Measurements from ENCODE around the gene XPOT.
"Not testable (repeated sequence)": the region's sequence is repeated elsewhere in the genome, so short reads cannot be mapped to it uniquely, and the experiment has no call there.

The XPOT gene, protein sequence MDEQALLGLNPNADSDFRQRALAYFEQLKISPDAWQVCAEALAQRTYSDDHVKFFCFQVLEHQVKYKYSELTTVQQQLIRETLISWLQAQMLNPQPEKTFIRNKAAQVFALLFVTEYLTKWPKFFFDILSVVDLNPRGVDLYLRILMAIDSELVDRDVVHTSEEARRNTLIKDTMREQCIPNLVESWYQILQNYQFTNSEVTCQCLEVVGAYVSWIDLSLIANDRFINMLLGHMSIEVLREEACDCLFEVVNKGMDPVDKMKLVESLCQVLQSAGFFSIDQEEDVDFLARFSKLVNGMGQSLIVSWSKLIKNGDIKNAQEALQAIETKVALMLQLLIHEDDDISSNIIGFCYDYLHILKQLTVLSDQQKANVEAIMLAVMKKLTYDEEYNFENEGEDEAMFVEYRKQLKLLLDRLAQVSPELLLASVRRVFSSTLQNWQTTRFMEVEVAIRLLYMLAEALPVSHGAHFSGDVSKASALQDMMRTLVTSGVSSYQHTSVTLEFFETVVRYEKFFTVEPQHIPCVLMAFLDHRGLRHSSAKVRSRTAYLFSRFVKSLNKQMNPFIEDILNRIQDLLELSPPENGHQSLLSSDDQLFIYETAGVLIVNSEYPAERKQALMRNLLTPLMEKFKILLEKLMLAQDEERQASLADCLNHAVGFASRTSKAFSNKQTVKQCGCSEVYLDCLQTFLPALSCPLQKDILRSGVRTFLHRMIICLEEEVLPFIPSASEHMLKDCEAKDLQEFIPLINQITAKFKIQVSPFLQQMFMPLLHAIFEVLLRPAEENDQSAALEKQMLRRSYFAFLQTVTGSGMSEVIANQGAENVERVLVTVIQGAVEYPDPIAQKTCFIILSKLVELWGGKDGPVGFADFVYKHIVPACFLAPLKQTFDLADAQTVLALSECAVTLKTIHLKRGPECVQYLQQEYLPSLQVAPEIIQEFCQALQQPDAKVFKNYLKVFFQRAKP

DNA sequence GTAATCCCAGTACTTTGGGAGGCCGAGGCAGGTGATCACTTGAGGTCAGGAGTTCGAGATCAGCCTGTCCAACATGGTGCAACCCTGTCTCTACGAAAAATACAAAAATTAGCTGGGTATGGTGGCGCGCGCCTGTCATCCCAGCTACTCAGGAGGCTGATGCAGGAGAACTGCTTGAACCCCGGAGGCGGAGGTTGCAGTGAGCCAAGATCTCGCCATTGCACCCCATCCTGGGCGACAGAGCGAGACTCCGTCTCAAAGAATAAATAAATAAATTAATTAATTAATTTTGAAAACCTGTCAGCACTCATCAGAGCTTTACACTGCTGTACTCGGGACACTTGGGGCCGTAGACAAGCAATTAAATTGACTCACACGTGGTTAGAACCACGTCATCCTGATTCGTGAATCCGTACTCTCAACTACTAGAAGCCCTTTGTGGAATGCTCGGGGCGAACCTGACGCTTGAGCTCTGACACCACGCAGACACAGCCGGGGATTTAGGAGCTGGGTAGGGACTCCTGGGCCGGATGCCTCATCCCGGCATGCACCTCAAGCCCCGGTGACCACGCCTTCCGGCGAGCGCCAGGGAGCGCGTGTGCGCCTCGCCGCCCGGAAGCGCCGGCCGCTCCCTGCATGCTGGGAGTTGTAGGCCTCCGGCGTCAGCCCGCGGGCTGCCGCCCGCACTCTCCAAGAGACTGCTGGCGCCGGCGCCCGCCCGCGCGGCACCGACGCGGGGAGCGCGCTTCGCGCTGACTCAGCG is at the start of gene XPOT:
Gene XPOT (plus strand): TSS at position 686 of the 763 bp plus-strand sequence. CDS start 5,644 bp downstream, outside the sequence.
- peak; percentile 100 for DNase-seq

DNA sequence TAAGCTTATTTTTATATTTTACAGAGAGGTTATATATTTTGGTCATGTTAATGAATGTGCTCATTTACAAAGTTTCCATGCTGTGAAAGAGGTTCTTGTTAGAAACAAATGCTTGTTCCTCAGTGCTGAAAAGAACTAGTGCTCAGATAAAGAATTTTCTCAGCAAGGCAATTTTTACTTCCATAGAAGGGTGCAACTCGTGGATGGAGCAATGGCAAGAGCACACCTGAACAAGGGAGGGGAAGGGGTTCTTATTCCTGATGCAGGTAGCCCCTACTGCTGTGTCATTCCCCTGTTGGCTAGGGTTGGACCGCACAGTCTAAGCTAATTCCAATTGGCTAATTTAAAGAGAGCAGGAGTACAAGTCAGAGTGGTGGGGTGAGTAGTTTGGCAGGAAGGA is 48.0 kb upstream of the XPOT start:
- not testable (repeated sequence) for DNase-seq

DNA sequence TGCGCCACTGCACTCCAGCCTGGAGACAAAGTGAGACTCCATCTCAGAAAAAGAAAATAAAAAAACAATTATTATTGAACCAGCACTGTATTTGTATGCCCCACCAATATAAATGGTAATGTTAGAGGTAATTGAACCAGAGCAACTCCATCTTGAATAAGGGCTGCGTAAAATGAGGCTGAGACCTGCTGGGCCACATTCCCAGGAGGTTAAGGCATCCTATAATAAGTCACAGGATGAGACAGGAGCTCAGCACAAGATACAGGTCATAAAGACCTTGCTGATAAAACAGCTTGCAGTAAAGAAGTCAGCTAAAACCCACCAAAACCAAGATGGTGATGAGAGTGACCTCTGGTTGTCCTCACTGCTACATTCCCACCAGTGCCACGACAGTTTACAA is 43.0 kb upstream of the XPOT start:
- DNase-seq = not testable (repeated sequence)

DNA sequence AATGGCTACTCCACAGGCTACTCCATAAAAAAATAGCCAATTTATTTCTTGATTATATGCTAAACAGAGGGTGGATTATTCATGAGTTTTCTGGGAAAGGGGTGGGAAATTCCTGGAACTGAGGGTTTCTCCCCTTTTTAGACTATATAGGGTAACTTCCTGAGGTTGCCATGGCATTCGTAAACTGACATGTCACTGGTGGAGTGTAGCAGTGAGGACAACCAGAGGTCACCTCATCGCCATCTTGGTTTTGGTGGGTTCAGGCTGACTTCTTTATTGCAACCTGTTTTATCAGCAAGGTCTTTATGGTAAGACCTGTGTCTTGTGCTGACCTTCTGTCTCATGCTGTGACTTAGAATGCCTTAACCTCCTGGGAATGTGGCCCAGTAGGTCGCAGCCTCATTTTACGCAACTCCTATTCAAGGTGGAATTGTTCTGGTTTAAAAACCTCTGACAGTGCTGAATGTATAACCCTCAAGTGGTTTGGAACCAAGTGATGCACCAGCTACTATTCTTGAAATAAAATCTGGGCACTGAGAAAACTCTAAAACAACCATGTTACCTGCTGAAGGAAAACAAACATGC is 41.4 kb upstream of the XPOT start:
- no peak for DNase-seq

DNA sequence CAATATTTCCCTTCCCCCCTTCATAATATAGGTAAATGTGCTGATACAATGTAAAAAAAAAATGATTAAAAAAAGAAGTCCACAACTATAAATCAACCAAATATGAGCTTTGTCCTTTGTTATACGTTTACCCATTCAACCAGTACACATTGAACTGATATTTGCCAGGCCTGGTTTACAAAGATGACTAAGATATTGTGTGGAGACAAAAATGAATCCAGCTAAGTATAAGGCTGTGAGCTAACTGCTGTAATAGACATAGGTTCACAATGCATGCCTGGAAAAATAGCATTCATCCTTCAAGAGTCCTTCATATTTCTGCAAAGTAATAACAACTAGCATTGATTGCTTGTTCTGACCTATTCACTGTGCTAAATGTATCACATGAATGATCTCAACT is 20.5 kb upstream of the XPOT start:
- DNase-seq = no peak

DNA sequence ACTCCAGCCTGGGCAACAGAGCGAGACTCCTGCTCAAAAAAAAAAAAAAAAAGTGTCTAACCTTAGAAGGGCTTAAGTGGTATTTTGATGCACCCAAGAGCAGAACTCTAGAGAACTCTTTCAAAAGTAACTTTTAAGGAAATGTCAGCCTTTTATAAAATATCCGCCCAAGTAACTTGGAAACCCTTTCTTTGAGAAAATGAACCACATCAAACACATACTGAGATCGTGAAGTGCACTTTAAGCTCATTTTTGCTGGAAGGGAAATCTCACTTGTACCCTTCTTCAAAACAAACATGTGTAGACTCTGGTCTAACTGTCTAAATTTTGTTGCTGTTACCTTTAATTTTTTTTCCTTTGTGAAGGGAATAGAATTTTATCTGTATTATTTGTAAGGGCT is 19.2 kb upstream of the XPOT start:
- no peak for DNase-seq

DNA sequence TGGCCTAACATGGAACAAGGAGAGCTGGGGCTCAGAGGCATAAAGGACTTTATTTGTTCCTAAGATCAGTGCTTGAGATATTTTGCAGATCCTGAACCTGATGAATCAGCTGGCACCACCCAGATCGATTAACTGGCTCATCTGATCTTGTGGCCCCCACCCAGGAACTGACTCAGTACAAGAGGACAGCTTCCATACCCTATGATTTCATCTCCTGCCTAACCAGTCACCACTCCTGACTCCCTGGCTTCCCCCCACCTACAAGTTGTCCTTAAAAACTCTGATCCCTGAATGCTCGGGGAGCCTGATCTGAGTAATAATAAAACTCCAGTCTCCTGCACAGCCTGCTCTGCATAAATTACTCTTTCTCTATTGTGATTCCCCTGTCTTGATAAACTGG is 18.7 kb upstream of the XPOT start:
- peak; percentile 90 for DNase-seq

DNA sequence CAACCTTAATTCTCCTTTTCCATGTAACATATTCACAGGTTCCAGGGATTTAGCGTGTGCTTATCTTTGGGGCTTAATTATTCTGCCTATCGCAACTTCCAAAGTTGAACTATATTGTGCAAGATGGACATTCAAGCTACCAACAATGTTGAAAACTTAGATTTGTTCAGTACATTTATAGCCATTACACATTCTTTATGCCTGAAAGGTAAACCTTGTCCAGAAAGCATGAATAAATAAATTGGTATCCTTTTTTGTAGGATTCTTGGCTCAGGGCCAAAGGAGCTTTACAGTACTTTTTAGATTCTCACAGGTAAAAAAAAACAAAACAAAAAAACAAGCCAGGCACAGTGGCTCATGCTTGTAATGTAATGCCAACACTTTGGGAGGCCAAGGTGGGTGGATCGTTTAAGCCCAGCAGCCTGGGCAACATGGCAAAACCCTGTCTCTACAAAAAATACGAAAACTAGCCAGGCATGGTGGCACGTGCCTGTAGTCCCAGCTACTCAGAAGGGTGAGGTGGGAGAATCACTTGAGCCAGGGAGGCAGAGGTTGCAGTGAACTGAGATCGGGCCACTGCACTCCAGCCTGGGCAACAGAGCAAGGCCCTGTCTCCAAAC is 16.9 kb upstream of the XPOT start:
- DNase-seq = no peak

DNA sequence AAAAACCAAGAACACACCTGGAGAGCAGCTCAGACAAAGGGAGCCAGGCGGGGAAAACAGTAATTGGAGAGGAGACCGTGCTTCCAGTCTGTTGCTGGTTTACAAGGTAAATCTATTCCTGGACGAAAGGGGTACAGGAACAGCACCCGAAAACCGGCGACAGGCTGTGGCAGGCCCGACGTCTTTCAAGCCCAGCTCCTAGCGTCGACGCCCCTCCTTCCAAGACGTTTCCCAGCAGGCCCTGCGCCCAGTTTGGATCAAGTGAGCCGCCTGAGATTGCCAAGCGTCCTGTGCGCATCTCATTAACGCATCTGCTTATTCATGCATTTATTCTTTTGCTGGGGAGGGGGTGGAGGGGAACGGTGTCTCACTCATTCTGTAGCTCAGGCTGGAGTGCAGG is 15.0 kb upstream of the XPOT start:
- no peak for DNase-seq

DNA sequence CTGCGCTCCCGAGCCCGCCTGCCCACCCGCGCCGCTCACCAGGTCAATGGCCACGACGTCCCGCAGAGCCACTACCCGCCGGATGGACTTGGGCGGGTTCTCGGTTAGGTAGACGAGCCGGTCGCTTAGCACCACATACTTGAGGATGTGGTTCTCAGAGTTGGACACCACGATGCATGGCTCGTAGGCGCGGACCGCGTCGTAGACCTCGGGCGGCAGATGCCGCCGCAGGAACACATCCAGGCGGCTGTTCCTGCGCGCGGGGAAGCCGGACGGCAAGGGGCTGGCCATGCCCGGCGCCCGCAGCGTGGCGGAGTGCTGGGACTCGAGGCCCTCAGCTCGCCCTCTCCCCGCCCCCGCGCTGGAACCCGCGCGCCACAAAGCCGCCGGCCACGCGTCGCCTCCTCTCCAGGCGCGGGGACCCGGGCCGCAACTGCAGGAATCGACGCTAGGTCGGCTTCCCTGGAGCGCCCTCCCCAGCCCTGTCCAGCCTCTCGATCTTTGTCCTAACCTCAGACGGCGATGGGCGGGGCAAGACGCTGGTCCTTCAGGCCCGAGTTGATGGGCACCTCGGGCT is 13.8 kb upstream of the XPOT start, which contains the start of gene C12orf56:
Gene C12orf56 (minus strand): TSS at position 484 of the 577 bp plus-strand sequence. CDS start 193 bp downstream, at position 291.
- DNase-seq = no peak

DNA sequence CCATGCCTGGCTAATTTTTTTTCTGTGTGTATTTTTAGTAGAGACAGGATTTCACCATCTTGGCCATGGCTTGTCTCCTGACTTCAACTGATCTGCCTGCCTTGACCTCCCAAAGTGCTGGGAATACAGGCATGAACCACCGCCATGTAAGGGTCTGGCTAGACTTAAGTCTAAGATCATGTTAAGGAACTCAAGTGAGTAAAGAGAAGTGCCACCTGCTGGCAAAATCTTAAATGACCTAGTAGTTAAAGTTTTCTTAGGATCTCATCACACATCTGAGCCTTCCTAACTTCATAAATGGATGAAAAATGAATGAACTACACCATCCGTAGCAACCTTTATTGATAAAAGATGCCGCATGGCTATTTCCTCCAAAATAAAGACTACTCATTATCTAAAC is 12.0 kb upstream of the XPOT start:
- no peak for DNase-seq

DNA sequence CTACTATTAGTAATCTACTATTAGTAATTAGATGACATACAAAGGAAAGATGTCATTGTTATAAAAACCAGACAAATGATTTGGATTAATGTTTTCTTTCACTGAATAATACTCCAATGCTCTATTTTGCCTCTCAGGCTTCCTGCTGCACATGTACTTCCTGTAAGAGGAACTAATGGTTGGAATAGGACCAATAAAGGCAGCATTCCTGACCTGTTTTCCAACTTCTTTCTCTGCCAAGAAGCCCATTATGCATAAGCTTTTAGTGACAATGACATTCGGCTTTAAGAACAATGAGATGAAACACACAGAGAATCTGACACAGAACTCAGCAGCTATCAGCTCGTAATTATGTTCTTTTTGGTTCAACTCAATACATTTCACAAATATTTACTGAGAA is 8.5 kb upstream of the XPOT start:
- DNase-seq = no peak

DNA sequence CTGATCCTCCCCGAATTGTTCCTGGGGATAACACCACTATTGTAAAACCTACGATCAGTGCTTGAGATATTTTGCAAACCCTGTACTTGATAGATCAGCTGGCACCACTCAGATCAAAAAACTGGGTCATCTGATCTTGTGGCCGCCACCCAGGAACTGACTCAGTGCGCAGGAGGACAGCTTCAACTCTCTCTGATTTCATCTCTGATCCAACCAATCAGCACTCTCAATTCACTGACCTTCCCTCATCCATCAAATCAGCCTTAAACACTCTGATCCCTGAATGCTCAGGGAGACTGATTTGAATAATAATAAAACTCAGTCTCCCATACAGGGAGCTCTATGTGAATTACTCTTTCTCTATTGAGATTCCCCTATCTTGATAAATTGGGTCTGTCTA is 4.2 kb upstream of the XPOT start:
- DNase-seq = no peak

DNA sequence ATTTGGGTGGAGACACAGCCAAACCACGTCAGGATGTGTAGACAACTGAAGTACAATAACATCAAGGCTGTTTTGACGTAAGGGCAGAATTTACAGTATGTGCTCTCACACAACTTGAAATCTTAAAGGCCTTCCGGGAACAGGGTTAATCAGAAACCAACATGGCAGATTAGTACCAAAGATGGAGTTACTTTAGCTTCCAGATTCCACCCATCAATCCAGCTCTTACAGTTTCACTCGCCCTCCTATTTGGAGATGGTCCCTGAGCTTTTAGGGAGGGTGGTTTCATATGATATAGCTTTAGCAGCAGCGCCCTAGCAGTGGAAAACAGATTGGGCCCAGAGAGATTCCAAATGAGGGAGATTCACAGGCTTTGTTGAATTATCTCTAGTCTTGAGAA is 2.0 kb upstream of the XPOT start:
- no peak for DNase-seq

DNA sequence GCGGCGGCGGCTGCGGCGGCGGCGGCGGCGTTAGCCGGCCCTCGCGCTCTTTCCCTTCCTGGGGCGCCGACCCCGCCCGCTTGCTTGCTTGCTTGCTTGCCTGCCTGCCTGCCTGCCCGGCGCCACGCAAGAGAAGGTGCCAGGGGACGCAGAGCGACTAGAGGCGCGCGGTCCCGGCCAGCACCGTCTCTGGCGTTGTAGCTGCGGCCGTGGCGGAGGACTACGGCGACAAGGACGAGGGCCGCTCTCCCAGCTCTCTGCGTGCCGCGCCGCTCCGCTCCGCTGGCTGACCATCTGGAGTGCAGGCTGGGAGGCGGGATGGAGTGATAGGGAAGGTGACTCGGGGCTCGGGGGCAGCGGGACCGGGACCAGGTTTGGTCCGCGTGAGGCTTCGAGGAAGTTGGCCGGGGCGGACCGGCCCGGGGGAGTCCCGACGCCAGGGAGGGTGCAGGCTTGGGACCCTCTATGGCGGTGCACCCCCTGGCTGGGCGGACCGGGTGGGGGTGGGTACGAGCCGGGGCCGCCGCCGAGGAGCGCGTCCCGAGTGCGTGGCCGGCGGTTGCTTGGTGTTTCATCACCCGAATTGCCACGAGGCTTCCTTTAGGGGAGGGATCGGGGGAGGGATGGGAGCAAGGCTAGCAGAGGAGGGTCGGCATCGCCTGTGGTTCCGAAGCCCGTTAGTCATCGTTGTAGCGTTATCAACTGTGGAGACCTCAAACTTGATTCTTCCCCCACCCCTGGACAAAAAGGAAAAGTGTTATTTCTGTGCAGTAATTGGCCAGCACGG is 471 bp downstream of the XPOT start:
- peak; percentile 99 for DNase-seq

DNA sequence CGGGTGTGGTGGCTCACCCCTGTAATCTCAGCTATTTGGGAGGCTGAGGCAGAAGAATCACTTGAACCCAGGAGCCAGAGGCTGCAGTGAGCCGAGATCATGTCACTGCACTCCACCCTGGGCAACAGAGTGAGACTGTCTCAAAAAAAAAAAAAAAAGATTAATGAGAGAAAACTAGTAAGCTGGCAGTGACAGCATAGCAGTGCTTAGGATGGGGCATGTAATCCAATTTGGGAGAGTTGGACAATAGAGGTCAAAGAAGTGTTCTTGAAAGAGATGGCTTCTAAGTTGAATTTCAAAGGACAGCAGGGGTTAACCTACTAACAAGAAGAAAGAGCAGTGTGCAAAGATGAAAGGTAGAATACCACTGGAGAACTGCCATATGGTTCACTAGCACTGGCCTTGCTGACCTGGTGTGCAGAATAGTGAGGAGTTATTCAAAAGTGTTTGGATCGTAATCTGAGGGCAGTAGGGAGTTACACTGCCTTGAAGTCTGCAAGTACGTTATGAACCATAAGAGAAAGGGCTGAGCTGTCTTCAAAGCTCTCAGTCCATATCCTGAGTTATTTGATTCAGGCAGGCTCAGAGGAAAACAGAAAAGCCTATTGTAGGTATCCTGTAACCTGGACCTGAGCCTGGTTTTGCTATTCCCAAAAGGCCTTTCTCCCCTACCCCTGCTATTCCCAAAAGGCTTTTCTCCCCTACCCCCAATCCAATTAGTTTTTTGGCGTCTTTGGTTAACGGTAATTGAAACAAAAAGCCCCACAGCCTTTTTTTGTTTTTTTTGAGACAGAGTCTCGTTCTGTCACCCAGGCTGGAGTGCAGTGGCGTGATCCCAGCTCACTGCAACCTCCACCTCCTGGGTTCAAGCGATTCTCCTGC is 3.4 kb downstream of the XPOT start:
- DNase-seq = no peak

DNA sequence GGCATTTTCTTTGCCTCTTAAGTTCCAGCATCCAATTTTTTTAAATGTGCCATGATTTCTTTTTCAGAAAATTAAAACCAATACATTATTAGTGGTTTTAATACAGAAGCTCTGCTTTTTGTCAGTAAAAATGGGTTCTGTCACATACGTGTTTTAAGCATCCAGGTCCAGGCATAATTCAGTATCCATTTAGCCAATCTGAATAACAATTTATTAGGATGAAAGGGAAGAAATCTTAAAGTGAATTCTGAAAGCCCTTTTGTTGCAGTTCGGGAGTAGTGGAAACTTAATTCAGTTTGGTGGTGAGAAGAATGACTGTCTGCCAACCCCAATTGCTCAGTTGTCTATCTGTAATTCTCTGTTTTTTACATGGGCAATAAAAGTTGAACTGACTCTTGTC is 7.2 kb downstream of the XPOT start:
- DNase-seq = no peak

DNA sequence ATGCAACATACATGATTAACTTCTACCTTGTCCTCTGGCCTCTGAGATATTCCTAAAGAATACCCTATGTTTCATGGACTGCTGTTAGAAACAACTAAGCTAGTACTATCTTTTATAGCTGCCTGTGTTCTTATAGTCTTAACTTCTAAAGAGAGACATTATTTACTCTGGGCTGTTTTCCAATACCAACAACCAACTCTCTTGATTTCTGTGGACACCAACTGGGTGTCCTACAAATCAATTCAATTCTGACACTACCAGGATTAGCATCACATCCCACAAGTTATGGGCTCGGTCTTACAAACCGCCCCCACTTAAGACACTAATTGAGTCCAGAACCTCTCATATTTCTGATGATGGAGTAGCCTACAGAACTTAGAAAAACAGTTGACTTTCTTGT is 8.3 kb downstream of the XPOT start:
- DNase-seq = no peak

DNA sequence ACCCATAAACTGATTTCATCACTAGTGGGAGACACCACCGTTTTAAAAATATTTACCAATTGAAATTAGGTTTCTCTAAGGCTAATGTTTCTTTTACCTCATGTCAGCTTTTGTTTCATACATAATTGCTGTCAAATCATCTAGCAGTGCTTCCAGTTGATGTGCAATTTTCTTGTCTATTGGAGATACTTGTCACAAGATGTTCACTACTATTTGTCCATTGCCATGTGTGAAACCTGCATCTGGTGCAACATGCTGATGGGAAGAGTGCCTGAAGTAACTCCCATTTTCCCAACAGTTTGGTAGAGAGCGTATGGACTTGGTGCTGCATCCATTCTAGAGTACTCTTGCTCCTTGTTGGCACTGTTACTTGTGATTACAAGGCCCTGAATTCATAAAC is 9.7 kb downstream of the XPOT start:
- DNase-seq = no peak

DNA sequence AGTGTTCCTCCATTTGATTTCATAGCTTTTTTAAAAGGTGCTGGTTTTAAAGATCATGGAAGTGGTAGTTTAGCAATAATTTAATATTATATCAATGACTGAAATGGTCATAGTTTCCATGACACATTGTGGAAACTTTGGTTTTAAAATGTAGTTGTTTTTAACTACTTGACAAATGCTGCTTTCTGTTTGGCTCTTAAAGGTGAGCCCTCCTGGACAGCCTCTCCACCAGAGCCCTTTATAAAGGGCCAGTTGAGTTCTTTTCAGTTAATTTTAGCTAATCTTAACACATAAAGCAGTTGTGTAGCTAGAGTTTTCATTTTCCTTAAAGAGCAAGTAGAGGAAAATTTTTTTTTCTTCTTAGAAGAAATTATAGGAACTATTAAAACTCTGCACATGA is 14.0 kb downstream of the XPOT start:
- no peak for DNase-seq
